ENCODE measurements around the gene ARSB.

The ARSB gene

DNA sequence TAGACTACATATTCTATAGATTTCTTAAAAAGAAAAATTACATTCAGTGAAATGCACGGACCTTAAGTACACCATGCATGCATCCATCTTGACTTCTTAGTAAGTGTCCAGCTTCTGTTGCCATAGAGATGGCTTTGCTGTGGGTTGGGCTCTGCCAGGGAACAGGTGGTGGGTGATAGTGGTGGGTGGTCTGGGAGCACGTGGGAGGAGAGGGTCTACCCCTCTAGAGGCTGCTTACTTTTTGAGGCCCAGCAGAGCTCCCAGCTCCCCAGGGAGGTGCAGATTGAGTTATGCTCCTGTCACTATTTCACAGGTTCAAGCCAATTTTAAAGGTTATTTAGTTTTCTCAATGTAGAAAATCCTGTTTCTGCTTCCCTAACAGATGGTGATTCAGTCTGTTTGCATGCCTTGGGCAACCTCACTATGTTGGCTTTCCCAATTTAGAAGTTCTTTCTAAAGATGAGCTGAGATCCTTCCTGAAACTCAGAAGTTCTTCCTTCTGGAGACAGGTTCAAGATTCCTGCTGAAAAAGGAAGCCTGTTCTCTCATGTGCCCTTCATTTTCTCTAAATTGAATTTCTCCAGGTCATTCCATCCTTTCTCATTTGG is 229.2 kb downstream of the ARSB start:
- Histone ChIP-seq H3F3A (ENCODE audit: control insufficient read depth, insufficient read depth) (peaks cover 8% of the 10 kb centered on the region; the same call in 1 of the 2 replicates), H3K36me3 (ENCODE audit: control insufficient read depth, low read length) (peaks cover 9% of the 10 kb centered on the region; the same call in 1 of the 2 replicates), H3K4me2 (ENCODE audit: low read length) (no peak overlapping the region), H3K4me1 (ENCODE audit: control insufficient read depth, low read length) (peaks cover 64% of the 10 kb centered on the region), H3K27ac (ENCODE audit: low read depth, low read length) (no peak overlapping the region), H4K20me1 (ENCODE audit: control insufficient read depth, insufficient read depth, low read depth, low read length) (no peaks in the 10 kb centered on the region), H3K79me2 (ENCODE audit: control insufficient read depth, low read length) (no peaks in the 10 kb centered on the region), H3K9me3 (ENCODE audit: control insufficient read depth, insufficient read depth, low read length) (no peaks in the 10 kb centered on the region), H3K27me3 (ENCODE audit: control insufficient read depth, low read length) (no peaks in the 10 kb centered on the region), H3K4me3 (ENCODE audit: low read length) (no peak overlapping the region), H3K9me2 (replicated peaks; ENCODE audit: control insufficient read depth, low read length) (no peaks in the 10 kb centered on the region)
- TF ChIP-seq EZH2phosphoT487 (IDR thresholded peaks at IDR 0.05; ENCODE audit: borderline replicate concordance, low read length) = no peak
- TF ChIP-seq, protein P1, sequence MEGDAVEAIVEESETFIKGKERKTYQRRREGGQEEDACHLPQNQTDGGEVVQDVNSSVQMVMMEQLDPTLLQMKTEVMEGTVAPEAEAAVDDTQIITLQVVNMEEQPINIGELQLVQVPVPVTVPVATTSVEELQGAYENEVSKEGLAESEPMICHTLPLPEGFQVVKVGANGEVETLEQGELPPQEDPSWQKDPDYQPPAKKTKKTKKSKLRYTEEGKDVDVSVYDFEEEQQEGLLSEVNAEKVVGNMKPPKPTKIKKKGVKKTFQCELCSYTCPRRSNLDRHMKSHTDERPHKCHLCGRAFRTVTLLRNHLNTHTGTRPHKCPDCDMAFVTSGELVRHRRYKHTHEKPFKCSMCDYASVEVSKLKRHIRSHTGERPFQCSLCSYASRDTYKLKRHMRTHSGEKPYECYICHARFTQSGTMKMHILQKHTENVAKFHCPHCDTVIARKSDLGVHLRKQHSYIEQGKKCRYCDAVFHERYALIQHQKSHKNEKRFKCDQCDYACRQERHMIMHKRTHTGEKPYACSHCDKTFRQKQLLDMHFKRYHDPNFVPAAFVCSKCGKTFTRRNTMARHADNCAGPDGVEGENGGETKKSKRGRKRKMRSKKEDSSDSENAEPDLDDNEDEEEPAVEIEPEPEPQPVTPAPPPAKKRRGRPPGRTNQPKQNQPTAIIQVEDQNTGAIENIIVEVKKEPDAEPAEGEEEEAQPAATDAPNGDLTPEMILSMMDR (IDR thresholded peaks at IDR 0.05; ENCODE audit: low read depth, low read length, poor library complexity, severe bottlenecking) = no peak

DNA sequence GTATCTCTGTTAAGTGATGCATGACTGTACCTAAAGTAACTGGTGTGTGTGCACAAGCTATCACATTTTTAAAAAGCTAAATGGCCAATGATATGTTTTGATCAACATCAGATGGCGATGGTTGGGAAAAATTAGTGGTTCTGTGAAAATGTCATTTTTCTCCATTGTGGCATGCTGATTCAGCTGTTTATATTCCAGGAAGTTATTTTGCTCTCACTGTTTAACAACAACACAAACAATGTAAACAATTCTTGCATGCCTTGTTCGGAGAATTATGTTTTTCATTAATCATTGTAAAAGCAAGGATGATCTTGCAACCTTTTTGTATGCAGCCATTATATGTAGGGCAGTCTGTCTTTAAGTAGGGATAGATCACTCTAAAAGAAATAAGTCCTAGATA is 230.5 kb downstream of the ARSB start:
- H3K79me2 ChIP-seq (ENCODE audit: control insufficient read depth, low read length) = no peaks in the 10 kb centered on the region
- no peaks in the 10 kb centered on the region for H3K9me3 ChIP-seq (ENCODE audit: control insufficient read depth, insufficient read depth, low read length)
- H3K4me2 ChIP-seq (ENCODE audit: low read length) = no peak overlapping the region
- TF ChIP-seq, protein P1 (IDR thresholded peaks at IDR 0.05; ENCODE audit: low read depth, low read length, poor library complexity, severe bottlenecking) = no peak
- no peak for TF ChIP-seq EZH2phosphoT487 (IDR thresholded peaks at IDR 0.05; ENCODE audit: borderline replicate concordance, low read length)
- peaks cover 2% of the 10 kb centered on the region; the same call in 1 of the 2 replicates for H3F3A ChIP-seq (ENCODE audit: control insufficient read depth, insufficient read depth)
- H3K4me3 ChIP-seq (ENCODE audit: low read length) = no peak overlapping the region
- no peaks in the 10 kb centered on the region for H3K9me2 ChIP-seq (replicated peaks; ENCODE audit: control insufficient read depth, low read length)
- no peaks in the 10 kb centered on the region for H4K20me1 ChIP-seq (ENCODE audit: control insufficient read depth, insufficient read depth, low read depth, low read length)
- peaks cover 51% of the 10 kb centered on the region for H3K4me1 ChIP-seq (ENCODE audit: control insufficient read depth, low read length)
- no peak overlapping the region for H3K27ac ChIP-seq (ENCODE audit: low read depth, low read length)
- H3K27me3 ChIP-seq (ENCODE audit: control insufficient read depth, low read length) = no peaks in the 10 kb centered on the region
- H3K36me3 ChIP-seq (ENCODE audit: control insufficient read depth, low read length) = peaks cover 9% of the 10 kb centered on the region; the same call in 1 of the 2 replicates

DNA sequence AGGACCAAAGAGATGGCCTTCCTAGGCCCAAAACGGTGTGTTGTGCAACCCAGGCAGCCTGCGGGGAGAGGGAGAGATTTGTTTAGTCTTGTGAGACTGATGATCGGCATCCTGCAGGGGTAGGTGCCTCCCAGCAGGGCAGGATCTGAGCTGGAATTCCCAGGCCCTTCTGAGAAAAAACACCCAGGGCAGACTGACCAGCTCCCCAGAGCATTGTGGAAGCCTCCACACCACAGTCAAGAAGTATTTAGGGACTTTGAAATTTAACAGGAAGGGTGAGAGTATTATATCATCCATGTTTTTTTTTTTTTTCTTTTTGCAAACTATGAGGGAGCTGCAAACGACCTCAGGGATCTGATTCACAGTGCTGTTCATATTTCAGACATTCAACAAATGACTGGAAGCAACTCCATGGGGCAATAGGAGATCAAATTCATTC is 232.0 kb downstream of the ARSB start:
- Histone ChIP-seq H3K36me3 (ENCODE audit: control insufficient read depth, low read length) (peaks cover 5% of the 10 kb centered on the region; the same call in 1 of the 2 replicates), H3K4me3 (ENCODE audit: low read length) (no peak overlapping the region), H4K20me1 (ENCODE audit: control insufficient read depth, insufficient read depth, low read depth, low read length) (no peaks in the 10 kb centered on the region), H3K4me1 (ENCODE audit: control insufficient read depth, low read length) (peaks cover 37% of the 10 kb centered on the region), H3K4me2 (ENCODE audit: low read length) (no peak overlapping the region), H3K9me3 (ENCODE audit: control insufficient read depth, insufficient read depth, low read length) (no peaks in the 10 kb centered on the region), H3K27ac (ENCODE audit: low read depth, low read length) (no peak overlapping the region), H3K9me2 (replicated peaks; ENCODE audit: control insufficient read depth, low read length) (no peaks in the 10 kb centered on the region), H3K27me3 (ENCODE audit: control insufficient read depth, low read length) (no peaks in the 10 kb centered on the region), H3K79me2 (ENCODE audit: control insufficient read depth, low read length) (no peaks in the 10 kb centered on the region), H3F3A (ENCODE audit: control insufficient read depth, insufficient read depth) (no peaks in the 10 kb centered on the region)
- TF ChIP-seq EZH2phosphoT487 (IDR thresholded peaks at IDR 0.05; ENCODE audit: borderline replicate concordance, low read length) = no peak
- TF ChIP-seq, protein P1 (IDR thresholded peaks at IDR 0.05; ENCODE audit: low read depth, low read length, poor library complexity, severe bottlenecking) = no peak
